WTC11 (cell line): ENCODE measurements around the gene GAL. TPM values are rescaled to one million over a fixed set of nuclear protein-coding genes. Genes with fewer than 3 reads are reported as not detected.

Experiments used
- ATAC-seq: fragments of 200-7000 bp; cut with Tn5 transposase; 2 replicates; pipeline ENCODE4 v1.10.0; 2021; ENCODE audit warnings: mild to moderate bottlenecking, moderate library complexity
- CTCF ChIA-PET: fragments of 300-600 bp; sonication (Branson Sonifier 250); formaldehyde crosslinking; loops from one replicate; lab custom pipeline; 2021; ENCODE audit warnings: antibody characterized with exemption; lab: Charles Lee
- POLR2A ChIA-PET: fragments of 350-600 bp; sonication (Branson Sonifier 250); formaldehyde crosslinking; loops from one replicate; lab custom pipeline; 2021; ENCODE audit warnings: antibody characterized with exemption; lab: Charles Lee
- DNase-seq: peaks from one replicate; pipeline ENCODE4 v3.0.0; 2021; ENCODE audit warnings: low spot score
- H3K27ac Mint-ChIP-seq: 2 replicates; pipeline ENCODE4 v1.8.0; 2021; ENCODE audit warnings: mixed read lengths
- H3K27me3 Mint-ChIP-seq: 2 replicates; pipeline ENCODE4 v1.8.0; 2021; ENCODE audit warnings: low read depth, mild to moderate bottlenecking, moderate library complexity, mixed read lengths
- H3K36me3 Mint-ChIP-seq: 2 replicates; pipeline ENCODE4 v1.8.0; 2021; ENCODE audit warnings: mixed read lengths
- H3K4me1 Mint-ChIP-seq: 2 replicates; pipeline ENCODE4 v1.8.0; 2022; ENCODE audit warnings: mixed read lengths
- H3K4me3 Mint-ChIP-seq: 2 replicates; pipeline ENCODE4 v1.8.0; 2021; ENCODE audit warnings: mild to moderate bottlenecking, moderate library complexity, mixed read lengths
- H3K9me3 Mint-ChIP-seq: 2 replicates; pipeline ENCODE4 v1.8.0; 2021; ENCODE audit warnings: mixed read lengths
- EMX1 ChIP-seq: fragments of 250-450 bp; sonication (Bioruptor Pico); IDR thresholded peaks from 2 replicates; pipeline ENCODE4 v1.8.0; 2021; ENCODE audit warnings: mild to moderate bottlenecking
- FOXP1 ChIP-seq: sonication (generic); formaldehyde crosslinking; IDR thresholded peaks from 2 replicates; pipeline ENCODE4 v1.8.0; 2022; ENCODE audit warnings: missing genetic modification reagents, mild to moderate bottlenecking, moderate library complexity, borderline replicate concordance
- FOXP4 ChIP-seq: sonication (generic); formaldehyde crosslinking; IDR thresholded peaks from 2 replicates; pipeline ENCODE4 v1.8.0; 2022; ENCODE audit warnings: mild to moderate bottlenecking, missing genetic modification reagents
- GABPB1 ChIP-seq: sonication (generic); formaldehyde crosslinking; IDR thresholded peaks from 2 replicates; pipeline ENCODE4 v1.8.1; 2023; ENCODE audit warnings: mild to moderate bottlenecking, missing genetic modification reagents
- GRHL2 ChIP-seq: fragments of 250-450 bp; sonication (Bioruptor Pico); IDR thresholded peaks from 2 replicates; pipeline ENCODE4 v1.8.0; 2022; ENCODE audit warnings: mild to moderate bottlenecking, moderate library complexity; ENCODE audit not compliant: insufficient replicate concordance, severe bottlenecking
- HMGA2 ChIP-seq: fragments of 250-450 bp; sonication (Bioruptor Pico); IDR thresholded peaks from 2 replicates; pipeline ENCODE4 v1.4.0; 2021; ENCODE audit warnings: mild to moderate bottlenecking, moderate library complexity
- IRF1 ChIP-seq: sonication (generic); formaldehyde crosslinking; IDR thresholded peaks from 2 replicates; pipeline ENCODE4 v1.8.0; 2023; ENCODE audit warnings: missing genetic modification reagents
- JAZF1 ChIP-seq: fragments of 250-450 bp; sonication (Bioruptor Pico); IDR thresholded peaks from 2 replicates; pipeline ENCODE4 v1.9.0; 2021; ENCODE audit warnings: moderate library complexity, mild to moderate bottlenecking, inconsistent platforms
- MAX ChIP-seq: sonication (generic); formaldehyde crosslinking; IDR thresholded peaks from 2 replicates; pipeline ENCODE4 v1.8.0; 2022; ENCODE audit warnings: mild to moderate bottlenecking, missing genetic modification reagents
- MXD4 ChIP-seq: fragments of 250-450 bp; sonication (Bioruptor Pico); IDR thresholded peaks from 2 replicates; pipeline ENCODE4 v1.8.0; 2021; ENCODE audit warnings: mild to moderate bottlenecking, moderate library complexity, borderline replicate concordance
- OVOL2 ChIP-seq: fragments of 250-450 bp; sonication (Bioruptor Pico); IDR thresholded peaks from 2 replicates; pipeline ENCODE4 v1.9.0; 2021; ENCODE audit warnings: mild to moderate bottlenecking, borderline replicate concordance
- SMAD4 ChIP-seq: sonication (generic); formaldehyde crosslinking; IDR thresholded peaks from 2 replicates; pipeline ENCODE4 v1.8.0; 2022; ENCODE audit warnings: mild to moderate bottlenecking, missing genetic modification reagents
- SOX15 ChIP-seq: fragments of 250-450 bp; sonication (Bioruptor Pico); IDR thresholded peaks from 2 replicates; pipeline ENCODE4 v1.9.0; 2021; ENCODE audit warnings: mild to moderate bottlenecking
- ZNF232 ChIP-seq: sonication (generic); formaldehyde crosslinking; IDR thresholded peaks from 2 replicates; pipeline ENCODE4 v1.8.0; 2022; ENCODE audit warnings: mild to moderate bottlenecking, missing genetic modification reagents
- ZNF263 ChIP-seq: sonication (generic); formaldehyde crosslinking; IDR thresholded peaks from 2 replicates; pipeline ENCODE4 v1.8.1; 2022; ENCODE audit warnings: low read depth, mild to moderate bottlenecking, moderate library complexity, missing genetic modification reagents
- ZNF423 ChIP-seq: fragments of 250-450 bp; sonication (Bioruptor Pico); IDR thresholded peaks from 2 replicates; pipeline ENCODE4 v2.1.2; 2022; ENCODE audit warnings: mild to moderate bottlenecking, moderate library complexity
- ZSCAN18 ChIP-seq: fragments of 250-450 bp; sonication (Bioruptor Pico); IDR thresholded peaks from 2 replicates; pipeline ENCODE4 v2.1.2; 2022; ENCODE audit warnings: mild to moderate bottlenecking, moderate library complexity
- total RNA-seq: library from RNA; stranded (reverse); gene quantifications from 3 replicates; pipeline ENCODE4 v1.2.3, GENCODE V29; 2021
- TF ChIP-seq, protein P1 (sequence below): fragments of 250-450 bp; sonication (Bioruptor Pico); conservative IDR thresholded peaks from 2 replicates; pipeline ENCODE4 v1.9.0; 2021; ENCODE audit warnings: mild to moderate bottlenecking
- TF ChIP-seq, protein P2 (sequence below): sonication (generic); formaldehyde crosslinking; IDR thresholded peaks from 2 replicates; pipeline ENCODE4 v1.8.1; 2023; ENCODE audit warnings: mild to moderate bottlenecking, moderate library complexity, missing genetic modification reagents
- TF ChIP-seq, protein P3 (sequence below): fragments of 250-450 bp; sonication (Bioruptor Pico); IDR thresholded peaks from 2 replicates; pipeline ENCODE4 v1.9.0; 2021; ENCODE audit warnings: mild to moderate bottlenecking
- TF ChIP-seq, protein P4 (sequence below): fragments of 200-600 bp; IDR thresholded peaks from 2 replicates; pipeline ENCODE4 v1.8.0; 2022; ENCODE audit warnings: antibody characterized with exemption
- TF ChIP-seq, protein P5 (sequence below): sonication (generic); formaldehyde crosslinking; IDR thresholded peaks from 2 replicates; pipeline ENCODE4 v1.8.1; 2022; ENCODE audit warnings: missing genetic modification reagents, borderline replicate concordance

Gene GAL
- total RNA-seq, 1 experiment from 2014 or later, result 102 TPM

- TF ChIP-seq, protein P1, sequence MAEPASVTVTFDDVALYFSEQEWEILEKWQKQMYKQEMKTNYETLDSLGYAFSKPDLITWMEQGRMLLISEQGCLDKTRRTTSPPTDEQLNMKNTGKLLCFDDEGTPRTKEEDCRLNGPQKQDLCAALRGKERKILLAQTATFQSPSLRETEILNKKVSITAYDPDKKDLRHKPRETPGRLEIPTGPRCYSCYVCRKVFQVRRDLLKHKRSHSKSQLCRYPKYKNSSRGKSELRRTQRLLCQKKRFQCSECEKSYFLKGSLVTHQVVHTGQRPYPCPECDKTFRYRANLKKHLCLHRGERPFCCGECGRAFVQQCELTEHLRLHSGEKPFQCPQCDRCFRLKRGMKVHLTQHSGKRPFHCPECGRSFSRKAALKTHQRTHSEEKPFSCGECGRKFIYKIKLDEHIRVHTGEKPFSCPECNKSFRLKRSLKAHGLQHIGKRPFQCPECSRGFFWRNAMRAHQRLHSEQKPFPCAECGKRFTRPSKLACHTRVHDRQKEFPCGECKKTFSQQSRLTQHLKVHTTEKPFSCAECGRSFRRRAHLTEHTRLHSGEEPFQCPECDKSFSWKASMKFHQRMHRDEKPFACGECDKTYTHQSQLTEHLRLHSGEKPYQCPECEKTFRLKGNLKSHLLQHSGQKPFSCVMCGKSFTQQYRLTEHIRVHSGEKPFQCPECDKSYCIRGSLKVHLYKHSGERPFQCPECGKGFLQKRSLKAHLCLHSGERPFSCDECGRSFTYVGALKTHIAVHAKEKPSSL (CRISPR knock-in tag), result no peak
- no peak for TF ChIP-seq ZNF232 (CRISPR knock-in tag)
- no peak for TF ChIP-seq FOXP4 (CRISPR knock-in tag)
- TF ChIP-seq SOX15 (CRISPR knock-in tag), result no peak
- 0 out of 2 replicates have a peak, but pooled peaks have one; percentile 76 for TF ChIP-seq EMX1
Observed at GRCh38 chr11:68691402-68691784, 7.0 kb downstream of the GAL start (continued).

GRCh38 chr11:68692115-68692514 is 7.8 kb downstream of the GAL start:
- TF ChIP-seq GABPB1 (CRISPR knock-in tag), result no peak
- no peak for TF ChIP-seq MAX (CRISPR knock-in tag)
- TF ChIP-seq, protein P2, sequence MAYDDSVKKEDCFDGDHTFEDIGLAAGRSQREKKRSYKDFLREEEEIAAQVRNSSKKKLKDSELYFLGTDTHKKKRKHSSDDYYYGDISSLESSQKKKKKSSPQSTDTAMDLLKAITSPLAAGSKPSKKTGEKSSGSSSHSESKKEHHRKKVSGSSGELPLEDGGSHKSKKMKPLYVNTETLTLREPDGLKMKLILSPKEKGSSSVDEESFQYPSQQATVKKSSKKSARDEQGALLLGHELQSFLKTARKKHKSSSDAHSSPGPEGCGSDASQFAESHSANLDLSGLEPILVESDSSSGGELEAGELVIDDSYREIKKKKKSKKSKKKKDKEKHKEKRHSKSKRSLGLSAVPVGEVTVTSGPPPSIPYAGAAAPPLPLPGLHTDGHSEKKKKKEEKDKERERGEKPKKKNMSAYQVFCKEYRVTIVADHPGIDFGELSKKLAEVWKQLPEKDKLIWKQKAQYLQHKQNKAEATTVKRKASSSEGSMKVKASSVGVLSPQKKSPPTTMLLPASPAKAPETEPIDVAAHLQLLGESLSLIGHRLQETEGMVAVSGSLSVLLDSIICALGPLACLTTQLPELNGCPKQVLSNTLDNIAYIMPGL (CRISPR knock-in tag), result no peak
- TF ChIP-seq, protein P3, sequence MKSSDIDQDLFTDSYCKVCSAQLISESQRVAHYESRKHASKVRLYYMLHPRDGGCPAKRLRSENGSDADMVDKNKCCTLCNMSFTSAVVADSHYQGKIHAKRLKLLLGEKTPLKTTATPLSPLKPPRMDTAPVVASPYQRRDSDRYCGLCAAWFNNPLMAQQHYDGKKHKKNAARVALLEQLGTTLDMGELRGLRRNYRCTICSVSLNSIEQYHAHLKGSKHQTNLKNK, result no peak
- TF ChIP-seq FOXP4 (CRISPR knock-in tag), result no peak
- no peak for TF ChIP-seq IRF1 (CRISPR knock-in tag)
- TF ChIP-seq MXD4 (CRISPR knock-in tag), result no peak
- TF ChIP-seq FOXP1 (CRISPR knock-in tag), result no peak
- TF ChIP-seq ZNF263 (CRISPR knock-in tag), result no peak
- no peak for TF ChIP-seq HMGA2 (CRISPR knock-in tag)
- TF ChIP-seq, protein P4, sequence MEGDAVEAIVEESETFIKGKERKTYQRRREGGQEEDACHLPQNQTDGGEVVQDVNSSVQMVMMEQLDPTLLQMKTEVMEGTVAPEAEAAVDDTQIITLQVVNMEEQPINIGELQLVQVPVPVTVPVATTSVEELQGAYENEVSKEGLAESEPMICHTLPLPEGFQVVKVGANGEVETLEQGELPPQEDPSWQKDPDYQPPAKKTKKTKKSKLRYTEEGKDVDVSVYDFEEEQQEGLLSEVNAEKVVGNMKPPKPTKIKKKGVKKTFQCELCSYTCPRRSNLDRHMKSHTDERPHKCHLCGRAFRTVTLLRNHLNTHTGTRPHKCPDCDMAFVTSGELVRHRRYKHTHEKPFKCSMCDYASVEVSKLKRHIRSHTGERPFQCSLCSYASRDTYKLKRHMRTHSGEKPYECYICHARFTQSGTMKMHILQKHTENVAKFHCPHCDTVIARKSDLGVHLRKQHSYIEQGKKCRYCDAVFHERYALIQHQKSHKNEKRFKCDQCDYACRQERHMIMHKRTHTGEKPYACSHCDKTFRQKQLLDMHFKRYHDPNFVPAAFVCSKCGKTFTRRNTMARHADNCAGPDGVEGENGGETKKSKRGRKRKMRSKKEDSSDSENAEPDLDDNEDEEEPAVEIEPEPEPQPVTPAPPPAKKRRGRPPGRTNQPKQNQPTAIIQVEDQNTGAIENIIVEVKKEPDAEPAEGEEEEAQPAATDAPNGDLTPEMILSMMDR, result no peak
- no peak for TF ChIP-seq ZNF423 (CRISPR knock-in tag)
- no peak for TF ChIP-seq GRHL2 (CRISPR knock-in tag)
- TF ChIP-seq JAZF1 (CRISPR knock-in tag), result no peak
- TF ChIP-seq SMAD4 (CRISPR knock-in tag), result no peak
- TF ChIP-seq, protein P5, sequence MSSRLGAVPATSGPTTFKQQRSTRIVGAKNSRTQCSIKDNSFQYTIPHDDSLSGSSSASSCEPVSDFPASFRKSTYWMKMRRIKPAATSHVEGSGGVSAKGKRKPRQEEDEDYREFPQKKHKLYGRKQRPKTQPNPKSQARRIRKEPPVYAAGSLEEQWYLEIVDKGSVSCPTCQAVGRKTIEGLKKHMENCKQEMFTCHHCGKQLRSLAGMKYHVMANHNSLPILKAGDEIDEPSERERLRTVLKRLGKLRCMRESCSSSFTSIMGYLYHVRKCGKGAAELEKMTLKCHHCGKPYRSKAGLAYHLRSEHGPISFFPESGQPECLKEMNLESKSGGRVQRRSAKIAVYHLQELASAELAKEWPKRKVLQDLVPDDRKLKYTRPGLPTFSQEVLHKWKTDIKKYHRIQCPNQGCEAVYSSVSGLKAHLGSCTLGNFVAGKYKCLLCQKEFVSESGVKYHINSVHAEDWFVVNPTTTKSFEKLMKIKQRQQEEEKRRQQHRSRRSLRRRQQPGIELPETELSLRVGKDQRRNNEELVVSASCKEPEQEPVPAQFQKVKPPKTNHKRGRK (CRISPR knock-in tag), result no peak
- no peak for TF ChIP-seq OVOL2 (CRISPR knock-in tag)
- TF ChIP-seq ZSCAN18 (CRISPR knock-in tag), result no peak
- Mint-ChIP-seq H3K27me3 (no peaks in the 10 kb centered on the region; the same call in 1 of the 2 replicates), H3K4me1 (peaks cover 53% of the 10 kb centered on the region), H3K9me3 (peaks cover 13% of the 10 kb centered on the region), H3K27ac (no peak overlapping the region), H3K4me3 (no peak overlapping the region), H3K36me3 (peaks cover 29% of the 10 kb centered on the region)
- no peak for DNase-seq
- POLR2A ChIA-PET, result no interaction called here
- no peak for ATAC-seq
- CTCF ChIA-PET, result interaction anchor here (1.2 to 1.3 kb wide), 2 partner anchors 57 to 59 kb away, joined by 5 to 7 read pairs; no protein-coding TSS in a partner anchor
